HEK293T (cell line): Measurements from ENCODE around the gene PHF1.

Experiments used
- BHLHE40 ChIP-seq: fragments of 450-650 bp; IDR thresholded peaks from 2 replicates; pipeline ENCODE4 v1.6.1; 2016; ENCODE audit warnings: mild to moderate bottlenecking, moderate library complexity, borderline replicate concordance
- FOXK2 ChIP-seq: fragments of 450-650 bp; IDR thresholded peaks from 2 replicates; pipeline ENCODE4 v1.6.1; 2016; ENCODE audit warnings: mild to moderate bottlenecking
- FOXM1 ChIP-seq: fragments of 450-650 bp; IDR thresholded peaks from 2 replicates; pipeline ENCODE4 v1.6.1; 2017; ENCODE audit warnings: mild to moderate bottlenecking, borderline replicate concordance
- NFRKB ChIP-seq: fragments of 450-650 bp; IDR thresholded peaks from 2 replicates; pipeline ENCODE4 v1.6.1; 2016; ENCODE audit warnings: mild to moderate bottlenecking, moderate library complexity
- SUZ12 ChIP-seq: fragments of 450-650 bp; IDR thresholded peaks from 2 replicates; pipeline ENCODE4 v1.6.1; 2016; ENCODE audit warnings: mild to moderate bottlenecking
- TARDBP ChIP-seq: fragments of 450-650 bp; IDR thresholded peaks from 2 replicates; pipeline ENCODE4 v1.6.1; 2016
- TF ChIP-seq, protein P1 (sequence below): fragments of 450-650 bp; IDR thresholded peaks from 2 replicates; pipeline ENCODE4 v1.6.1; 2016

DNA sequence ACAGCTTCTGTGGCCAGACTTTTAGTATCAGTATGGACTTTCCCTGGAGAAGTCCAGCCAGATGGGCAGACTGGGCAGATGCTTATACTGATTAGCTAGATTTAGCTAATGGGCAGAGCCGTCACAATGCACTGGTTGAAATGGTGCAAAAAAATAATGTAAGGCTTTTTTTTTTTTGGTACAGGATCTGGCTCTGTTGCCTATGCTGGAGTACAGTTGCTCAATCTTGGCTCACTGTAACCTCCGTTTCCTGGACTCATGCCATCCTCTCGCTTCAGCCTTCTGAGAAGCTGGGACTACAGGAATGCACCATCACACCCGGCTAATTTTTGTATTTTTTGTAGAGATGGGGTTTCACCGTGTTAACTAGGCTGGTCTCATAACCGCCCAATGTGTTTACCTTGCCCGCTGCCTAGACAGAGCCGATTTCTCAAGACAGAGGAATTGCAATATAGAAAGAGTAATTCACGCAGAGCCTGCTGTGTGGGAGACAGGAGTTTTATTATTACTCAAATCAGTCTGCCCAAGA lies 35.6 kb upstream of the PHF1 start:
- TF ChIP-seq FOXK2 (no peak), BHLHE40 (no peak), NFRKB (no peak), FOXM1 (no peak), SUZ12 (no peak), TARDBP (no peak)
- TF ChIP-seq, protein P1, sequence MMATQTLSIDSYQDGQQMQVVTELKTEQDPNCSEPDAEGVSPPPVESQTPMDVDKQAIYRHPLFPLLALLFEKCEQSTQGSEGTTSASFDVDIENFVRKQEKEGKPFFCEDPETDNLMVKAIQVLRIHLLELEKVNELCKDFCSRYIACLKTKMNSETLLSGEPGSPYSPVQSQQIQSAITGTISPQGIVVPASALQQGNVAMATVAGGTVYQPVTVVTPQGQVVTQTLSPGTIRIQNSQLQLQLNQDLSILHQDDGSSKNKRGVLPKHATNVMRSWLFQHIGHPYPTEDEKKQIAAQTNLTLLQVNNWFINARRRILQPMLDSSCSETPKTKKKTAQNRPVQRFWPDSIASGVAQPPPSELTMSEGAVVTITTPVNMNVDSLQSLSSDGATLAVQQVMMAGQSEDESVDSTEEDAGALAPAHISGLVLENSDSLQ = no peak
